DLD1 (cell line): ENCODE measurements around the gene PHACTR2.

Experiments
- in situ Hi-C: cut with HindIII; loops from 2 replicates; pipeline ENCODE4 v1.10.0; 2017; ENCODE audit warnings: low sequenced_read_pairs

The PHACTR2 gene

DNA sequence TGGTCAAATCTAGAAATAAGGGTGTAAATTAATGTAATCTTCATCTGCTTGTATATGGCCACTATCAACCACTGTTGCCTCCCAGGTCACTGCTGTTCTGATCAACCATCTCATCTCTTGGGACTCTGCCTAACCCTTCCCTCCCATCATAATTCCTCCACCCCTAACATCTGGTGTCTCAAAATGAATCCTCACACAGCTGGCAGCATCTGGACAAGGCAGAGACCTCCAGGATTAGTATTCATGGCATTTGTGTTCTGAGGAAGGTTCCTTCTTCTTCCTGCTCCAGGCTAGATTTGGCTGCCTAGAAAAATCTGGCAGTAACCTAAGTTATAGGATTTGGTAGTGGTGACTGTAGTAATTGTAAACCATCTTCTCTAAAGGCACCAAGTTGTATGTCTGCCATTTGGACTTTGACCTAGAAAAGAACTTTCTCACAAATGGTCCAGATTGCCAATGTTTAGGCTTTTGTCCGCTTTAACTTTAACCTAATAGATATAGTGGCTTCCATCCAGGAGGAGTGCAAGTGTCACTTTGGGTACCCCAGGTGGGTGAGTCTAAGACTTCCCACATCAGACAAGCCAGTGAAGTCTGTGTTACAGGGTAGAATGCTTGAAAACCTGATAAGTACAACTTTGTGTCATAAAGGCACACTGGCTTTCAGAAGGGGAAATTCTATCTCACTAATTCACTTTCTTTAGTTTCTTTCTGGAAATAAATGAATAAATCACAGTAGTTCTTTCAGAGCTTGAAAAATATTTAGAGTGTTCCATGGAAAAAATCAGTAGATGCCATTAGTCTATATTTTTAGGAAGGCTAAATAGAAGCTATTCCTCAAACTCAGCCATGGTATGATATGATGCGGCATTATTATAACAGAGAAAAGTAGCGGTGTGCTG, 3.0 kb upstream of the PHACTR2 start:
- in situ Hi-C loops = no loop called here

DNA sequence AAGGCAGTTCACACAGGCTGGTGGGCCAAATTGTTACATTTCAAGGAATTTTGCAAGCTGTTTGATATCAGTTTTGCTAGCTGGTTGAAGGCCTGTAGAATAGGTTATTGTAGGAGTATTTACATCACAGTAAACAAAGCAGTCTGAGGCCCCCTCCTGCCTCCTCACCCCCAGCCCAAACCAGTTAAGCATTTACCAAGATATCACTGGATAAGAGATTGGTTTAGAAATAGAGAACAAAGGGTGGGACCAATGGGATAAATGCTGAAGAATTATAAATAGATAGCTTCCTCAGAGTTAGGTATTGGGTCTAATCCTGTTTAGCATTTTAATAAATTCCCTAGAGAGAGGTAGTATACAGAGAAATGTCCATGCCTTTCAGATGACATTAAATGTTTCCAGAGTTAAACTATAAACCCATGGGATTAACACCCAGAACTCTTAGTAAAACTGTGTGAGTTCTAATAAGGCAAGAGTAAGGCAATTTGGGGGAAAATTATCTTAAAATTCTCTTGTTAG, 2.3 kb upstream of the PHACTR2 start:
- in situ Hi-C loops = no loop called here

DNA sequence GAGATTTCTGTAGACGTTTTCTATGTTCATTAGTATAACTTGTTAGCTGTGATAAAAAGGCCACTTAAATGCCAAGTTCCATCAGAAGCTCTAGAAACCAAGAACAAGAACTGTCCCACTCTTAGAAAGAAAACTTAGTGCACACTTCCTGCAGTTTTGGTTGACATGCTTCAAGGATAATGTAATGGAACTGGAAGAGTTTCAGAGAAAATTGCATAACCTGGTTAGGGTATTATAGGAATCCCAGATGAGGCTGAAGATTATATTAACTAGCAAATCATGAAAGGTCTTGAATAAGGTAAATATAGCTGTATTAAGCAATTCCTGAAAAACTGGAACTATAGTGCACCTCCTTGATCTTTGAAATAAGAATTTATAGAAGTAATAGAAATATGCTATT, 1.8 kb upstream of the PHACTR2 start:
- in situ Hi-C loops = no loop called here

DNA sequence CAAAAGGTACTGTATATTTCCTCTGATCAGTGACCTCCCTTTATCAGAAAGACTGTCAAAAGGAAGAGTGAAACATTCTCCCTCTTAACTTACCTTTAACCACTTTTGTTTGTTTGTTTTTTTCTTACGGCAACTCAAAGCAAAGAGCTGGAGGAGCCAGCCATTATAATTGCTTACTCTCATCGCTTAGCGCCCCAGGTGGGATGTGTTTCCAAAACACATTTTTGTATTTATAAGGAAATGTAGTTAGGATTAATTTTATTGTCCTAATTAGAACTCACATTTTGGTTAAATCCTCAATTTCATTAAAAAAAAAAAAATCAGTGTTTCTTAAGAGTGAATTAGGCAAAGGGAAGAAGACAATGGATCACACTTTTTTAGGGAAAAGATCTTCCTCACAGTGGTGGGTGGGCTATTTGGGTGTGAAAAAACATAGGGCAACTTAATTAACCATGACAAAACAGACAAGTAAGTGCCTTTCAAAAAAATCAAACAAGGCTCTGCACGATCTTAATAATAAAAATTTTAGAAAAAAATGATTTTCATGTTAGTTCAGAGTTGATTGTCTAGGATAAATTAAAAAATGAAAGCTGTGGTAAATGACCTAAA, 1.2 kb upstream of the PHACTR2 start:
- in situ Hi-C loops = no loop called here

DNA sequence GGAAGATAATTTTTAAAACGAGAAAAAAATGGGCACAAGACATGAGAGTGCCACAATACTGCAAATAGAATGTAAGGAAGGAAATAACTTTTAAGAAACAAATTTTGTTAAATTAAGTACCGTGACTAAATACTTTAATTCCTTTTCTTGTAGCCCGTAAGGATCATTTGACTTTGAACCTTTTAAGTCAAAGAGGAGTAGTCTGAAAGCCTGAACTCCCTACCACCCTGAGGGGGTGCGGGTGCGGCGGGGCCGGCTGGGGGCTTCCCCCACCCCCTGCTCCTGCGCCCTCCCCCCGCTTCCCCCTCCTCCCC, 231 bp upstream of the PHACTR2 start:
- in situ Hi-C loops = no loop called here

DNA sequence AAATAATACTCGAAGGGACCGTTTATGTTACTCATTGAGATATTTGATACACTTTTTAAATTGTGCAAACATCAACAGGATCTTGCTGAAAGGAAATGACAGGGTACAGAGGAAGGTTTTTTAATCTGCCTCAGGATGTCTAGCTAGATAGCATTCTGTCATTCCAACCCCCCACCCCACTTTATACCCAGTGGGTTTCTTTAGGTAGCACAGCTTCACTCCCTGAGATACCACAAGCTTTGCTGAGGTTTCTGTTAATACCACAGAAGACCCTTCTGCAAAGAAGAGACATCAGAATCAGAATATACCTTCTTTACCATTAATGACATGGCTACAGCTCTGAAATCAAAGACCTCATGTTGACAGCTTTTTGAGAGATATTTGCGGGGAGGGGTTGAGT, 1.3 kb downstream of the PHACTR2 start:
- in situ Hi-C loops = no loop called here

DNA sequence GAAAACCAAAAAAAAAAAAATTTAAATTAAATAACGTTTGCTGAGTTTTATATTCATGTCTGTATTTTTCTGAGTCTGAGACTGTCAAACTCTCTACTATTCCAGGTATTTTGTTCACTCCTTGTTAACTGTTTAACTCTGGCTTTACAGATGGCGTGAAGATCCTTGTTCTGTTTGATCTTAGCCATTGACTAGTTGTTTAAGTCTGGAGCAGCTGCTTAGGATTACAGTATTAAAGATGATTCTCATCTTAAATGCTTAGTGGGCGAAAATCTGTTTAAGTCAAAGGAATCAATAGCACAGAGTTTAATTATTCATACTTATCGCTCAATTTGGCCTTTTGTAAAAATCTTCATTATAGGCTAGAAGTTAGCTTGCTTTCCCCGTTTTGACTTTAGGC, 2.4 kb downstream of the PHACTR2 start:
- in situ Hi-C loops = no loop called here

DNA sequence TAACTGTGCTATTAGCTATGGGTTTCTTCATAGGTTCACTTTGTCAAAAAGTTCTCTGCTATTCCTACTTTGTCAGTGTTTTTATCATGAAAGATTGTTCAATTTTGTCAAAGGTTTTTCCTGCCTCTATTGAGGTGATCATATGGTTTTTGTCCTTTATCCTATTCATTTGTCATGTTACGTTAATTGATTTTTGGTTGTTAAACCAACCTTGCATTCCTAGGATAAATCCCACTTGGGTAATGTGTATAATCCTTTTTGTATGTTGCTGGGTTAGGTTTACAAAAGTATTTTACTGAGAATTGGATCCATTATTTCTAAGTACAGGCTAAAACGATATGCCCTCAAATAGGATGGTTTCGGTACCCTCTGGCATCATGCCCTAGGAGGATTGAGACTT, 5.0 kb downstream of the PHACTR2 start:
- in situ Hi-C loops = no loop called here

DNA sequence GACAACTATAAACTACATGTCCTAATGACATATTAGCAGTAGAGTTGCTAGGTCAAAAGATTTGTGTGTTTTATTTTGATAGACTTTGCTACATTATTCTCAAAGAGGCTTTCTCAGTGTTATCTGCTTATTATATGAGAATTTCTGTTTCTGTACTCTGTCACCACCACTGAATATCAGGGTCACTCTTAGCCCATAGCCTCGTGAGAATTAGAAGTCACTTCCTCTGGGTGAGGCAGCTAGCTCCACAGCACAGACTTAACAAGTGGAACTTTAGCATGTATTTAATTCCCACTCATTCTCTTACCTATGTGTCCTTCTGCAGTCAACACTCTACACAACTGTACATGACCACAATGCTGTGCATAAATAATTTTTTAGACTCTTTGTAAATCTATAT, 6.7 kb downstream of the PHACTR2 start:
- in situ Hi-C loops = no loop called here

DNA sequence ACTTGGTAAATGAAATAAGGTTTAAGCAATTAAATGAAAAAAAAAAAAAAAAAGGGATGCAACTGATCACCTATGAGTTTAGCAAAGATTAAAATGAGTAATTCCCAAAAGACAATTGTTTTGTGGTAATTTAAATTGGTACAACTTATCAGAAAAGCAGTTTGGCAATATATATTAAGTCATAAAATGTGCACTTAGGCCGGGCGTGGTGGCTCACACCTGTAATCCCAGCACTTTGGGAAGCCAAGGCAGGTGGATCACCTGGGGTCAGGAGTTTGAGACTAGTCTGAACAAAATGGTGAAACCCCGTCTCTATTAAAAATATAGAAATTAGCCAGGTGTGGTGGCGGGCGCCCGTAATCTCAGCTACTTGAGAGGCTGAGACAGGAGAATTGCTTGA, 7.9 kb downstream of the PHACTR2 start:
- in situ Hi-C loops = no loop called here

DNA sequence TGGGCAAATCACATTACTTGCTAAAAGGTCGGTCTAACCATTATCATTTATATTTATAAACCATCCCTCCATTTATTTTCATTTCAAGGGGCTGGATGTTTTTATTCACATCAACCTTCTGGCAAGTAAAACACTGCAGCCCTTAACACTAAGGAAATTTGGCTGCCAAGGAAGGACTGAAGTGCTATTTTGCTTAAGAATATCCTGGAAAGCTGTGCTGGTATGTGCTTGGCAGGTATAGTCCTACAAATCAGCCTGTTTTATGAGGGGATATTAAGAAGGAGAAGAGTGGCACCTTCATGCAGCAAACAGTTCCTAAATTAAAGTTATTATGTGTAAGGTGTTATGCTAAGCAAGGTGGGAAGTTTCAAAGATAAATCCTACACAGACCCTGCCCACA, 9.8 kb downstream of the PHACTR2 start:
- in situ Hi-C loops = no loop called here

DNA sequence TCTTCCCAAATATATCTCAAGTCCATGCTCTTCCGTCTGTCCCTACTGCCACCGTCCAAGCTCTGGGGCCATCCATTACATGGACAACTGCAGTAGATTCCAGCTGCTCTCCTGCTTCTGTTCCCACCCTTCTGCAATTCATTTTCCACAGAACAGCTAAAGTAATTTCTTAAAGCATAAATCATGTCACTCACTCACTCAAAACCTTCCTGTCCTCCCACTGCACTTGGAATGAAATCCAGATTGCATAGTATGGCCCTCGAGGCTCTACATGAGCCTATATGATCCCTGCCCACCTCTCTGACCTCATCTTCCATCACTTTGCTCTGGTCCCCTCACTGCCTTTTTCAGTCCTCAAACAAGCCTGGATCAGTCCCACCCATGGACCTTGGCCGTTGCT, 10.9 kb downstream of the PHACTR2 start:
- in situ Hi-C loops = no loop called here

DNA sequence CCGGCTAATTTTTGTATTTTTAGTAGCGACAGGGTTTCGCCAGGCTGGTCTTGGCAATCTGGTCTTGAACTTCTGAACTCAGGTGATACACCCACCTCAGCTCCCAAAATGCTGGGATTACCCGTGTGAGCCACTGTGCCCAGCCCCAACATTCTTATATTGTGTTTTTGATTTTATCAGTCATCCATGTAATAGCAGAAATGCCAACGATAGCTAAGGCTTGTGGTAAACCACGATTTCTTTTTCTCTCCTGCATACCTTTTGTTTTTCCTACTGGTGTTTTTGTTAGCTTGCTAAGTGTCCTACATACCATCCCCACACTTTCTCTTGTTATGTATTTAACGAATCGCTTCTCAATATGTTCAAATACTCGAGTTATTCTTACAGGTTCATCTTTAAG, 12.1 kb downstream of the PHACTR2 start:
- in situ Hi-C loops = no loop called here

DNA sequence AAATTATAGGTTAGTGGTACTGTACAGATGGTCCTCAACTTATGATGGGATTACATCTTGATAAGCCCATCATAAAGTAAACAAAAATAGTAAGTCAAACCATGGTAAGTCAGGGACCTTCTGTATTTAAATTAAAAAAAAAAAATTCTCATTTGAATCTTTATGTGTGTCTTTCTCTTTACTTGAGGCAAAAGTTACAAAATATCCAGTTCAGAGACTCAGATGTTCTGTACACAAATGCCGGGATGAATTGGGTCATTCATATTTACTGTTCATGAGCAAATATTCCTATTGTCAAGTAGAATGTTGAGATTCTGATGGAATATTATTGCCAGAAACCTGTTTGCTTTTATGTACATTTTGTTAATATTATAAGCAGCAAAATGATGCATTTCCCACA, 13.4 kb downstream of the PHACTR2 start:
- in situ Hi-C loops = no loop called here

DNA sequence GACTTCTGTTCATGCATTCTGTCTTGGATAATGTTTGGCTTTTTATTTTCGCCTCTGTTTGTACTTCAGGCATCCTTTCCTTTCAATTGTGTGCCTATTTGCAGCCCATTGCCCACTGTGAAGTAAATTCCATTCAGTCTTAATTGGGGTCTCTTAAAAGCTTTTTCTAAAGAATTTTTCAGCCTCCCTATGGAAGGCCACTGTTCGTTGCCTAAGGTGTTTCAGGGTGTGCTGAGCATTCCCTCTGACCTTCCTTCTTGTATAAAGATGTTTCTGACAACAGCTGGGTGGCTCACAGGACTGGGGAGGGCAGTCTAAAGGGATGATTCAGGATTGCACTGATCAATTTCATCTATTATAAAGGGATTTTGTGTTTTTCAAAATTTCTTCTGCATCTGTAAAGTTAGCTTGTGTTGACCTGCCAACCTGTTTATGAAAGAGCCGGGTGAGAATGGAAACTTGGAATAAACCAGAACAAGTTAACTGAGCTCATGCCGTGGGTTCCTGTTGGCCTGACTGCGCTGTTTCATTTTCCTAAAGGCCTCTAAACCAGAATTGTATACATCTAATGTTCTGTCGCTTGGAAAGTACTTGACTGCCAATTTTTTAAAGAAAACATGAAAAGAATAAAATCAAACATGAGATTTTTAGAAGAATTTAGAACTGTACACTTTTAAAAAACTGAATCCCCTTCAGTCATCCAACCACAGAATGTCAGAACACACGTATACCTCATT, 14.3 kb downstream of the PHACTR2 start:
- in situ Hi-C loops = no loop called here

DNA sequence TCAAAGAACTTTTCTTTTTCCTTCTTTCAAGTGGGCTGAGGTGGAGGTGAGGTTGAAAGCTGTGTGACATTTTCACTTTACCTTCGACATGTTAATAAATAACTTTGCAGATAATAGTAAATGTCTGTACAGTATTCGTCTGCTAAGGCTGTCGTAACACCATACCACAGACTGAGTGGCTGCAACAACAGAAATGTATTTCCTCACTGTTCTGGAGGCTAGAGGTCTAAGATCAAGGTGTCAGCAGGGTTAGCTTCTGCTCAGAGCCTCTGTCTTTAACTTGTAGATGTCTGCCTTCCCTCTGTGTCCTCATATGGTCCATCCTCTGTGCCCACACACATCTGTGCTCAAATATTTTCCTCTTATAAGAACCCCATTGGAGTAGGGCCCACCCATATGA, 14.9 kb downstream of the PHACTR2 start:
- in situ Hi-C loops = no loop called here

DNA sequence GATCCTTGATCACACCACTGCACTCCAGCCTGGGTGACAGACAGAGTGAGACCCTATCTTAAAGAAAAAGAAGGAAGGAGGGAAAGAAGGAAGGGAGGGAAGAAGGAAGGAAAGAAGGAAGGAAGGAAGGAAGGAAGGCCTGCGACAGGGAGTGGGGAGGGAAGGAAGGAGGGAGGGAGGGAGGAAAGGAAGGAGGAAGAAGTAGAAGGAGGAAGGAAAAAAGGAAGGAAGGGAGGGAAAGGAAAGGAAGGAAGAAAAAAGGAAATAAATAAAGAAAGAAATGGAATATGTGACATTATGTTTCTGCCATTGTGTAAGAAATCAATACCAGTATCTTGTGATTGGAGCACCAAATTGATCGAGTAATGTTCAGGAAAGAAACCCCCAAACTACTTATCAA, 16.2 kb downstream of the PHACTR2 start:
- in situ Hi-C loops = no loop called here

DNA sequence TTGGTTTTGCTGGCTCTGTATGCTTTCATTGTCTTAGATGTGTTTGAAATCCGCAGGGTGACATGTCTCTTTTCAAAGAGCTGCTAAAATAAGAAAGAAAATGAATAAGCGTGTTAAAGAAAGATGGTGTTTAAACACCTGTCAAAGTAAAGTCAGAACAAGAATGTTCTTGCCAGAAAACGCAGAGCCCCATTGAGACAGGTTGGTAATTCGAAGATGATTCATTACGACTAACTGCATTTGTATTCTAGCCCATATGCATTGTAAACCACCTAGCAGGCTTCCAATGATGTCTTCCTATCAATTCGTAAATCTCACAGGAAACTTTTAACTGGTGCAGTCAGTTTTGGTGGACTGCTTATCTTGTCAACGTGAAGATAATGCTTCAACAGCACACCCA, 16.8 kb downstream of the PHACTR2 start:
- in situ Hi-C loops = no loop called here

DNA sequence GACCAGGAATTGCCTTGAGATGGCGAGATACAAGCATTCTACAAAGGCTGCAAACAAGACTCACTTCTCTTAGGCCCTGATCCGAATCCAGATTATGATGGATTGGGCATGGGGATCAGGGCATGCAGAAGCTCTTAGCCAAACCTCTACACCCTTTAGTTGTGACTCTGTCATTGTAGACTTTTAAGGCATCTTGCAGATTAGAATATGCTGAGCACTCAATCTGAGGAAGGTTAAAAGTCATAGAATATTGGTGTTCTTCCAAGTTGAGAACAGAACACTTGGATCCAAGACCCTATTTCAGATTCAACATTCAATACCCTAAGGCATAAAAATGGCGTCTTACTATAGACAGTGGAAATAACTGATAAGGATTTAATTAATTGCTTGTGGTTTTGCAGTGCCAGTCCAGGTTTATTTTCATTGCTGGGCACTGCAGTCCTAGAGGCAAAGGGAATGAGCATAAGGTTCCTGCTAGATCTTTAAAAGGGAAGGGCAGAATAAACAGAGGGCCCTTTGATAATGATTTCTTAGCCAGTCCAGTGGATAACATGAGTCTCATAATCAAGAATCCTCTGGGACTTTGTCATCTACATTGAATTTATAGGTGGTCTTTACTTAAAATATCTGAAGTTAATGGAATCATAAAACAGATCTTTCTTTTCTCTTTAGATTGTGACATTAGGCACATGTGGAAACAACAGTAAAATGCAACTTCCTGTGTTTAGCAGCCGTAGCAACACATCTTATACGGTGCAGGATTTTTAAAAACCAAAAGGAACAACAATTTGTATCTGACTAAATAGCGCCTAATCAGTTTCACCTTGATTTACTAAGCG, 17.6 kb downstream of the PHACTR2 start:
- in situ Hi-C loops = no loop called here

DNA sequence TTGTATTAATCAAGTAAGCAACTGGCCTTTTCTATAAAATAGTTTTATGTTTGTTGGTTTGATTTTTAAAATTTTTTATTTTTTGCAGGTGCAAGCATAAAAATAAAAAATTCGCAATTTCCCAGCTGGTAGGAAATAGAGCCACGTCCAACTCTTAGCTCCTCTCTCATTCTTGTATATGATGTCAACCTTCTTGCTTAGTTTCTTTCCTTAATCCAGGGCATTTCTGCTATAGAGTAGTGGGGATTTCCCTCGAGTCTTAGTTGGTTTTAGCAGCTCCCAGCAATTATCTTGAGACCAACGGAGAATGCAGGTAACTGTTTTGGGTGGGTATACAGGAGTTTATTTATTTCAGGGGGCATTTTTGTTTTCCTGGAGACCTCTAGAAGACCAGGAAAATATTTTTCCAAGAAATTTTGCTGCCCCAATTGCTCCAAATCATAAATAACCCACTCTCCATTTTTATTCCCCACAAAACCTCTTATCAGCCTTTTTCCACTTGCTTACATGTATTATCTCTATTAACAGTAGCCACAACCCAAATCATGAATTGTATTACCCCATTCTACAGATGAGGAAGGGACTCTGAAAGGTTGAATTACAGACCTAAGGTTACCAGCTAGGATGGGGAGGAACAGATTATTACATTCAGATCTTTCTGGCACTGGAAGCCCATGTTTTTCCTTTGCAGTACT, 18.4 kb downstream of the PHACTR2 start:
- in situ Hi-C loops = no loop called here

DNA sequence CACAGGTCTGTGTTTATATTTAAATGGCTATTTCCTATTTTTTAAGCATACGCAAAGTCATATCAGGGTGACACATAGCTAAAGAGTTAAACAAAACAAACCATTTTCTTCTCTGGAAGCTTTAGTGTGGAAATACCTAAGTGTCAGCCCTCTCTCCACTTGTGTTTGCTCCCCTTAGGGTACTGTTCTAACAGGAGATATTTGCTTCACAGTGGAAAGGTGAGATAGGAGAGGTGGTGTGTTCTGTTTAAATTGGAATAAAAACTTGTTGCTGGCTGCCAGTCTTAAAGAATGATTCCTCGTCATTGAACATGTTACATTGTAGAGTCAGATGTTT, 18.9 kb downstream of the PHACTR2 start:
- in situ Hi-C loops = no loop called here
